HepG2 (cell line): ENCODE measurements around the gene SMPD2. TPM values are rescaled to one million over a fixed set of nuclear protein-coding genes. Genes with fewer than 3 reads are reported as not detected.

Experiments
- ATAC-seq: fragments of 200-7000 bp; cut with Tn5 transposase; 3 replicates; pipeline ENCODE4 v1.9.1; 2020; ENCODE audit warnings: mild to moderate bottlenecking, moderate library complexity
- BruUV-seq: library from RNA; stranded (reverse); fragments of 400-500 nt; replicated peaks from 2 replicates; lab custom pipeline; 2021; lab: Mats Ljungman, UMichigan
- CTCF ChIA-PET: fragments of 300-600 bp; formaldehyde crosslinking; extraction: SDS; loops from one replicate; lab custom pipeline; 2021; ENCODE audit warnings: low total read pairs, inconsistent platforms, low intra/inter-chr PET ratio; lab: Yijun Ruan, JAX
- POLR2A ChIA-PET: fragments of 350-600 bp; sonication (Branson Sonifier 250); formaldehyde crosslinking; loops from one replicate; lab custom pipeline; 2020; ENCODE audit warnings: antibody characterized with exemption, inconsistent platforms; lab: Yijun Ruan, JAX
- DNase-seq: peaks from one replicate; pipeline ENCODE4 v3.0.0-alpha.2; 2015; ENCODE audit warnings: low spot score
- FAIRE-seq: peaks from 3 replicates; lab custom pipeline; 2011; peaks lifted over from hg19 to GRCh38; lab: Jason Lieb, UNC
- H2AFZ ChIP-seq: one replicate; pipeline ENCODE4 v1.6.1; 2011; ENCODE audit warnings: low read length, inconsistent platforms
- H3K27ac ChIP-seq: fragments of 300-600 bp; 3 replicates; pipeline ENCODE4 v1.8.0; 2011; ENCODE audit warnings: mixed run types, mild to moderate bottlenecking, mixed read lengths, low read length, inconsistent platforms; ENCODE audit not compliant: insufficient read depth; ENCODE audit errors: extremely low read length
- H3K27me3 ChIP-seq, 2 experiments: fragments of 200-600 bp in 1 of 2; 2 replicates in 1 of 2; 3 replicates in 1 of 2; pipeline versions ENCODE4 v1.6.0 to v1.8.0; 2011; ENCODE audit warnings: low read length in 2 of 2, mild to moderate bottlenecking in 2 of 2, moderate library complexity in 2 of 2, inconsistent platforms in 1 of 2; ENCODE audit not compliant: insufficient read depth in 2 of 2, control insufficient read depth in 1 of 2
- H3K36me3 ChIP-seq, 2 experiments: fragments of 200-600 bp in 1 of 2; replicated peaks in 1 of 2; 2 replicates in 1 of 2; 3 replicates in 1 of 2; pipeline versions ENCODE4 v1.5.1 to v1.8.0; 2011; ENCODE audit warnings: low read length in 2 of 2, inconsistent platforms in 1 of 2; ENCODE audit not compliant: insufficient read depth in 2 of 2, control insufficient read depth in 1 of 2
- H3K4me1 ChIP-seq: 2 replicates; pipeline ENCODE4 v1.5.1; 2012; ENCODE audit warnings: low read length, inconsistent platforms; ENCODE audit not compliant: insufficient read depth
- H3K4me2 ChIP-seq: 2 replicates; pipeline ENCODE4 v1.6.0; 2011; ENCODE audit warnings: low read depth, low read length, inconsistent platforms
- H3K4me3 ChIP-seq, 3 experiments: fragments of 200-600 bp in 1 of 3; sonication (generic), shearing (Covaris generic) in 1 of 3; replicated peaks in 1 of 3; 2 replicates each; pipeline ENCODE4 v1.5.1; 2011 to 2016; ENCODE audit warnings: low read length in 3 of 3, inconsistent platforms in 2 of 3, low read depth in 2 of 3, mild to moderate bottlenecking in 2 of 3, control low read depth in 1 of 3, mixed read lengths in 1 of 3; ENCODE audit not compliant: insufficient read depth in 1 of 3
- H3K79me2 ChIP-seq: one replicate; pipeline ENCODE4 v1.6.1; 2011; ENCODE audit warnings: low read length, inconsistent platforms; ENCODE audit not compliant: insufficient read depth
- H3K9ac ChIP-seq: 2 replicates; pipeline ENCODE4 v1.6.0; 2011; ENCODE audit warnings: mild to moderate bottlenecking, low read depth, low read length, inconsistent platforms; ENCODE audit not compliant: insufficient read depth
- H3K9me3 ChIP-seq: 2 replicates; pipeline ENCODE4 v1.5.1; 2012; ENCODE audit warnings: mild to moderate bottlenecking, low read length
- H4K20me1 ChIP-seq: 2 replicates; pipeline ENCODE4 v1.6.0; 2011; ENCODE audit warnings: inconsistent platforms, mild to moderate bottlenecking, low read length, moderate library complexity; ENCODE audit not compliant: insufficient read depth
- ATF1 ChIP-seq: IDR thresholded peaks from 2 replicates; pipeline ENCODE4 v1.6.1; 2016; ENCODE audit warnings: mild to moderate bottlenecking, control low read depth
- KDM6A ChIP-seq: IDR thresholded peaks from 2 replicates; pipeline ENCODE4 v1.6.1; 2016; ENCODE audit warnings: low read depth
- SMAD9 ChIP-seq: sonication (generic); formaldehyde crosslinking; IDR thresholded peaks from 2 replicates; pipeline ENCODE4 v1.5.1; 2020; ENCODE audit warnings: mild to moderate bottlenecking, missing genetic modification reagents
- ZBTB39 ChIP-seq: sonication (generic); formaldehyde crosslinking; IDR thresholded peaks from 2 replicates; pipeline ENCODE4 v1.5.0; 2020; ENCODE audit warnings: missing genetic modification reagents
- ZNF24 ChIP-seq: fragments of 450-650 bp; IDR thresholded peaks from 2 replicates; pipeline ENCODE4 v1.6.1; 2017; ENCODE audit warnings: antibody characterized with exemption, mild to moderate bottlenecking
- WGBS: methylation state at CpG from one replicate; pipeline ENCODE4 v1.1.6; 2017; ENCODE audit warnings: low lambda C conversion rate; 5-methylcytosine and 5-hydroxymethylcytosine counted together
- in situ Hi-C: cut with HindIII; loops from 2 replicates; pipeline ENCODE4 v1.10.0; 2017; ENCODE audit warnings: low pct_unique_long_range_greater_than_20kb; ENCODE audit not compliant: extremely low pct_ligation_motif_present
- intact Hi-C: fragments of 100-400 bp; cut with micrococcal nuclease; formaldehyde crosslinking; loops from one replicate; pipeline ENCODE4 v1.10.0; 2022; ENCODE audit not compliant: unreplicated experiment
- polyA plus RNA-seq, 8 experiments: library from polyadenylated mRNA; depleted of rRNA in 3 of 8; stranded (reverse) in 7 of 8; unstranded in 1 of 8; fragments of >200 nt; fragmentation: Illumina TruSeq in 4 of 8; extraction: Trizol in 4 of 8; gene quantifications; 2 replicates each; pipeline versions ENCODE4 v1.2.1 to v1.2.3, GENCODE V29; 2011 to 2016; ENCODE audit warnings: low read depth in 4 of 8, missing spikeins in 1 of 8, mixed read lengths in 1 of 8; ENCODE audit not compliant: insufficient read depth in 1 of 8
- total RNA-seq, 5 experiments: library from RNA; depleted of rRNA; stranded (reverse); fragments of >200 nt; fragmentation: Illumina TruSeq; extraction: Trizol; gene quantifications; 2 replicates each; pipeline ENCODE4 v1.2.3, GENCODE V29; 2016; ENCODE audit warnings: low read depth in 1 of 5
- TF ChIP-seq, protein P1 (sequence below): IDR thresholded peaks from 2 replicates; pipeline ENCODE4 v1.6.1; 2012; ENCODE audit warnings: inconsistent platforms
- TF ChIP-seq, protein P2 (sequence below): sonication (generic); formaldehyde crosslinking; IDR thresholded peaks from 2 replicates; pipeline ENCODE4 v1.8.1; 2022; ENCODE audit warnings: mild to moderate bottlenecking, missing genetic modification reagents
- TF ChIP-seq, protein P3 (sequence below): sonication (generic); formaldehyde crosslinking; IDR thresholded peaks from 2 replicates; pipeline ENCODE4 v1.4.0; 2020; ENCODE audit warnings: mild to moderate bottlenecking, missing genetic modification reagents

Gene SMPD2
- total and polyA plus RNA-seq, 2 of the 13 experiments (the other 11 are each of a cell fraction or from before 2014, with no cell fraction given), result 5.9 to 10.6 TPM

DNA sequence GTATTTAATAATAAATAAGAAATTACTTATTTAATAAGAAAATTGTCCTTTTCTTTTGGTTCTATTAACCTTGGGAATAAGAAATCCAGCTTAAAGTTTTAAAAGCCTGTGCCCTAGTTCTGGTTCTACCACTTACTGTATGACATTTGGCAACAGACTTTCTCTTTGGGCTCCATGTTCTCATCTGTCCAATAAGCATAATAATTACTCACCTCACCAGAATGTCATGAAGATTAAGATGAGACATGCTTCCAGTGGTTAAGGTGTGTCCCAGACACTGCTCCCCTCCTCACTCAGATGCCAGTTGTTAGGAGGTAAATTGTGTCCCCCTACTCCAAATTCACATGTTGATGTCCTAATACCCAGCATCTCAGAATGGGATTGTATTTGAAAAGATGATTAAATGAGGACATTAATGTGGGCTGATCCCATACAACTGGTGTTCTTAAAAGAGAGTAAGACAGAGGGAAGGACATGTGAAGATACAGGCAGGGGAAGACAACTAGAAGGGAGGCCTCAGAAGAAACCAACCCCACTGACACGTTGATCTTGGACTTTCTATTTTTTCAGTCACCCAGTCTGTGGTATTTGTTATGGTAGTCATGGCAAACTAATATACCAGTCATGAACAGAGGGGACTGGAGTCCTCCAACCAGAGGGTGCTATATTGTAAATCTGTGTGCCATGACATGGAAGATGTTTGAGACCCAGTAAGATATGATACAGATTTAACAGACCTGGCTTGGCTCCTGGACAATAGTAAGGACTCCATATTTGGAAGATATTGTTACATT, 21.4 kb downstream of the SMPD2 start (continued):
- TF ChIP-seq, protein P1, sequence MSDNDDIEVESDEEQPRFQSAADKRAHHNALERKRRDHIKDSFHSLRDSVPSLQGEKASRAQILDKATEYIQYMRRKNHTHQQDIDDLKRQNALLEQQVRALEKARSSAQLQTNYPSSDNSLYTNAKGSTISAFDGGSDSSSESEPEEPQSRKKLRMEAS, result no peak

- TF ChIP-seq, protein P2, sequence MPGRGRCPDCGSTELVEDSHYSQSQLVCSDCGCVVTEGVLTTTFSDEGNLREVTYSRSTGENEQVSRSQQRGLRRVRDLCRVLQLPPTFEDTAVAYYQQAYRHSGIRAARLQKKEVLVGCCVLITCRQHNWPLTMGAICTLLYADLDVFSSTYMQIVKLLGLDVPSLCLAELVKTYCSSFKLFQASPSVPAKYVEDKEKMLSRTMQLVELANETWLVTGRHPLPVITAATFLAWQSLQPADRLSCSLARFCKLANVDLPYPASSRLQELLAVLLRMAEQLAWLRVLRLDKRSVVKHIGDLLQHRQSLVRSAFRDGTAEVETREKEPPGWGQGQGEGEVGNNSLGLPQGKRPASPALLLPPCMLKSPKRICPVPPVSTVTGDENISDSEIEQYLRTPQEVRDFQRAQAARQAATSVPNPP (CRISPR knock-in tag), result no peak
- TF ChIP-seq ZNF24 (no peak), ZBTB39 (CRISPR knock-in tag) (no peak), SMAD9 (CRISPR knock-in tag) (no peak), KDM6A (CRISPR knock-in tag) (no peak), ATF1 (CRISPR knock-in tag) (no peak)
- TF ChIP-seq, protein P3, sequence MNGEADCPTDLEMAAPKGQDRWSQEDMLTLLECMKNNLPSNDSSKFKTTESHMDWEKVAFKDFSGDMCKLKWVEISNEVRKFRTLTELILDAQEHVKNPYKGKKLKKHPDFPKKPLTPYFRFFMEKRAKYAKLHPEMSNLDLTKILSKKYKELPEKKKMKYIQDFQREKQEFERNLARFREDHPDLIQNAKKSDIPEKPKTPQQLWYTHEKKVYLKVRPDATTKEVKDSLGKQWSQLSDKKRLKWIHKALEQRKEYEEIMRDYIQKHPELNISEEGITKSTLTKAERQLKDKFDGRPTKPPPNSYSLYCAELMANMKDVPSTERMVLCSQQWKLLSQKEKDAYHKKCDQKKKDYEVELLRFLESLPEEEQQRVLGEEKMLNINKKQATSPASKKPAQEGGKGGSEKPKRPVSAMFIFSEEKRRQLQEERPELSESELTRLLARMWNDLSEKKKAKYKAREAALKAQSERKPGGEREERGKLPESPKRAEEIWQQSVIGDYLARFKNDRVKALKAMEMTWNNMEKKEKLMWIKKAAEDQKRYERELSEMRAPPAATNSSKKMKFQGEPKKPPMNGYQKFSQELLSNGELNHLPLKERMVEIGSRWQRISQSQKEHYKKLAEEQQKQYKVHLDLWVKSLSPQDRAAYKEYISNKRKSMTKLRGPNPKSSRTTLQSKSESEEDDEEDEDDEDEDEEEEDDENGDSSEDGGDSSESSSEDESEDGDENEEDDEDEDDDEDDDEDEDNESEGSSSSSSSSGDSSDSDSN (CRISPR knock-in tag), result no peak
- H3K4me3 ChIP-seq, result no peak overlapping the region
- H3K4me2 ChIP-seq, result no peak overlapping the region
- no TSS peak for BruUV-seq
- no peaks in the 10 kb centered on the region for H3K9me3 ChIP-seq
- no peaks in the 10 kb centered on the region for H3K79me2 ChIP-seq
- H2AFZ ChIP-seq, result no peak overlapping the region
- FAIRE-seq (no peak), DNase-seq (no peak), ATAC-seq (no peak)
- peaks cover 9 to 54% of the 10 kb centered on the region in 2 experiments; a peak in 4 of 5 replicates for H3K36me3 ChIP-seq
- H3K4me1 ChIP-seq, result no peaks in the 10 kb centered on the region
- H4K20me1 ChIP-seq, result no peaks in the 10 kb centered on the region
- ChIA-PET CTCF (no interaction called here), POLR2A (no interaction called here)
- in situ Hi-C loops (no loop called here), intact Hi-C loops (no loop called here)
- H3K27ac ChIP-seq, result no peak overlapping the region
- no peaks in the 10 kb centered on the region for H3K27me3 ChIP-seq
- no peak overlapping the region for H3K9ac ChIP-seq
- WGBS, result no CpG with 5 or more reads among the region's 7 CpGs
Observed at GRCh38 chr6:109465772-109466171, 25.2 kb downstream of the SMPD2 start.
